RPMI7951 (cell line): ENCODE measurements around the gene CNDP1. TPM values are rescaled to one million over a fixed set of nuclear protein-coding genes. Genes with fewer than 3 reads are reported as not detected.

Experiments
- DNase-seq: peaks from one replicate; pipeline ENCODE4 v3.0.0-alpha.2; 2012; ENCODE audit warnings: low read depth
- total RNA-seq: library from RNA; depleted of rRNA; stranded (reverse); fragments of >200 nt; shearing (Covaris generic); gene quantifications from 2 replicates; pipeline ENCODE4 v1.2.3, GENCODE V29; 2014; rRNA removed

The CNDP1 gene
- total RNA-seq, 1 experiment from 2014 or later = not detected

DNA sequence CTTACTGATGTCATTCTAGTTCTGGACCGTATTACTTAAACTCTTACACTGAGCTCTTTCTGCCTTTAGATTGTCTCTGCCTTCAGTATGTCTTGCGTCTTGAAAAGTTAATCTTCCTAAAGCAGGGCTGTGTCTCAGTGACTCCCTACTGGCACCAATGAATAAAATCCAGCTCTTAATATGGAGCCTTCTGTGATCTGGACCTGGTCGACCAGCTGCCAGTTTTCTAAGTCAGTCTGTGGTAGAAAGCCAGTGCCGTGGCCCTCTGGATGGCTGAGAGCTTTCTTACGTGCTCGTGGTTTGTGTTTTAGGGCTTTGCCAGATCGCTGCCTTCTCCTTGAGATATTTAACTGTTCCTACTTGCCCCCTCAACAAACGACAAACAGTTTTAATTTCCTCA, 90.2 kb downstream of the CNDP1 start:
- no peak for DNase-seq

DNA sequence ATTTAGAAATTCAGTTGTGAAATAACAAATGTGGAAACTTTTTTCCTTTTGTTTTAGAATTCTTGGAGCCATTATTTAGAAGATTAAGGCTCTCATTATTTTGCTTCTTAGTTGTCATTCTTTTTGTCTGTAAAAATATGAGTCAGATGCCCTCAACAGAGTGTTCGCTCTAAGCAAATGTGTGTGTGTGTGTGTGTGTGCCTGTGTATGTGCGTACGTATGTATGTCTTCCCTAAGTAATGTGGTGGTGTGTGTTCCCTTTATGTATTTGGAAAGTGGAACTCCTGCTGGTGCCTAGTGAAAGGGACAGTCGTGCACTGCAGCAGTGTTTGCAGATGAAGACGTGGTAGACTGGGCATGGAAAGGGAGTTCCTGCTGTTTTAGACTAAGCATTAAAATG, 90.9 kb downstream of the CNDP1 start:
- DNase-seq = no peak

DNA sequence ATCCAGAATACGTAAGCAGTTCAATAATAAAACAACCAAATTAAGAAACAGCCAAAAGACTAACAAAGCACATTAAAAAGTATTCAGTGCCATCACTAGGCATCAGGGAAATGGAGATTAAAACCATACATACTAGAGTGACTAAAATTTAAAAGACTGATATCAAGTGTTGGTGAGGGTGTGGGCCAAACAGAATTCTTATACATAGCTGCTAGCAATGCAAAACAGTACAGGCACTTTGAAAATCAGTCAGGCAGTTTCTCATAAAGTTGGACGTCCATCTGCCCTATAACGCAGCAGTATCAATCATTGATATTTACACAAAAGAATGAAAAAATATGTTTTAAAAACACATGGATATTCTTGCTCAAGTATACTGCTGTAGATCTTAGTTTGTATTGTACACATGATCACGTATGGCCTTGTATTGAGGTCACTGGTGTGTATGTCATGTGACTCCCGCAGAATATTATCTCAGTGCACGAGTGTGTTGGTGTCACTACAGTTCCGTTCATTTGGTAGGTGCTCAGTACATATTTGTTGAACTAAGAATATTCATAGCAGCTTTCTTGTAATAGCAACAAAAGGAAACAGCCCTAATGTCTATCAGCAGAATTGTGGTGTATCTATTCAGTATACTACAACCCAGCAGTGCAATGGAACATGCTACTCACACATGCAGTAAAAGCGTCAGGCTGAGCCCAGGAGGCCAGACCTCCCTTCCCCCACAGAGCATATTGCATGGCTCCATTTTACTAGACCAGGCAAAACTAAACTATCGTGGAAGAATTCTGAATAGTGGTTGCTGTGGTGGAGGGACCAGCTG, 92.0 kb downstream of the CNDP1 start:
- no peak for DNase-seq

DNA sequence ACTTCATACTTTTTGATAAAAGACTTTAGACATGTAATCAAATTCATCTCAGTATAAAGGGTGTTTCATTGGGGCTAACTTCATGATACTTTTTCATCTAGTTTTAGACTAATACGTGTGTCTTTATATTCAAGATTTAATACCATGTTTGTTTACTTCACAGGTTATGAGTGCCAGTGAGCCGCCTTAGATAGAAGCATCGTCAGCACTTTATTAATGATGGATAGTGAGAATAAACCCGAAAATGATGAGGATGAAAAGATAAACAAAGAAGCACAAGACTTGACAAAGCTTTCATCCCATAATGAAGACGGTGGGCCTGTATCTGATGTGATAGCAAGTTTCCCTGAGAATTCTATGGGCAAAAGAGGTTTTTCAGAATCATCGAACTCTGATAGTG, 96.5 kb downstream of the CNDP1 start:
- DNase-seq = no peak

DNA sequence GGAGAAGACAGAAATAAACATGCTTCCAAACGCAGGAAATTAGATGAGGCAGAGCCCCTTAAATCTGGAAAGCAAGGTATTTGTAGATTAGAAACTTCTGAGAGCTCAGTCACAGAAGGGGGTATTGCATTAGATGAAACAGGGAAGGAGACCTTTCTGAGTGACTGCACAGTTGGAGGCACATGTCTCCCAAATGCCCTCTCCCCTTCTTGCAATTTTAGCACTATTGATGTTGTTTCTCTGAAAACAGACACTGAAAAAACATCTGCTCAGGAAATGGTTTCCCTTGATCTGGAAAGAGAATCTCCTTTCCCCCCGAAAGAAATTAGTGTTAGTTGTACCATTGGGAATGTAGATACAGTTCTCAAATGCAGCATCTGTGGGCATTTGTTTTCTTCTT, 96.9 kb downstream of the CNDP1 start:
- DNase-seq = no peak

DNA sequence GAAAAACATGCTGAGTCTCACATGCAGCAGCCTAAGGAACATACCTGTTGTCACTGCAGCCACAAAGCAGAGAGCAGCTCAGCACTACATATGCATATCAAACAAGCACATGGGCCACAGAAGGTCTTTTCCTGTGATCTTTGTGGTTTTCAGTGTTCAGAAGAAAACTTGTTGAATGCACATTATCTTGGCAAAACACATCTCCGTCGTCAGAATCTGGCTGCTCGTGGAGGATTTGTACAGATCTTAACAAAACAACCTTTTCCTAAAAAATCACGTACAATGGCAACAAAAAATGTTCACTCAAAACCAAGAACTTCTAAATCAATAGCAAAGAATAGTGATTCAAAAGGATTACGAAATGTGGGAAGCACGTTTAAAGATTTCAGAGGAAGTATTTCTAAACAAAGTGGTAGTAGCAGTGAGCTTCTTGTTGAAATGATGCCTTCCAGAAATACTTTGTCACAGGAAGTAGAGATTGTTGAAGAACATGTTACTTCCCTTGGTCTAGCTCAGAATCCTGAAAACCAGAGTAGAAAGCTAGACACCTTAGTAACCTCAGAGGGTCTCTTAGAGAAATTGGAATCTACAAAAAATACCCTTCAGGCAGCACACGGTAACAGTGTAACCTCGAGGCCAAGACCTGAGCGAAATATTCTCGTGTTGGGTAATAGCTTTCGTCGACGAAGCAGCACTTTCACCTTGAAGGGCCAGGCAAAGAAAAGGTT, 97.5 kb downstream of the CNDP1 start:
- no peak for DNase-seq

DNA sequence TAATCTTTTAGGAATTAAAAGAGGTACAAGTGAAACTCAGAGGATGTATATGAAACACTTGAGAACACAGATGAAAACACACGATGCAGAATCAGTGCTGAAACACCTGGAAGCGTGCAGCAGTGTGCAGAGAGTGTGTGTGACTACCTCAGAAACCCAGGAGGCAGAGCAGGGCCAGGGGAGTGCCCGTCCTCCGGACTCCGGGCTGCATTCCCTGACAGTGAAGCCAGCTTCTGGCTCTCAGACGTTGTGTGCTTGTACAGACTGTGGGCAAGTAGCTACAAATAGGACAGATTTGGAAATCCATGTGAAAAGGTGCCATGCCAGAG, 98.0 kb downstream of the CNDP1 start:
- DNase-seq = no peak

DNA sequence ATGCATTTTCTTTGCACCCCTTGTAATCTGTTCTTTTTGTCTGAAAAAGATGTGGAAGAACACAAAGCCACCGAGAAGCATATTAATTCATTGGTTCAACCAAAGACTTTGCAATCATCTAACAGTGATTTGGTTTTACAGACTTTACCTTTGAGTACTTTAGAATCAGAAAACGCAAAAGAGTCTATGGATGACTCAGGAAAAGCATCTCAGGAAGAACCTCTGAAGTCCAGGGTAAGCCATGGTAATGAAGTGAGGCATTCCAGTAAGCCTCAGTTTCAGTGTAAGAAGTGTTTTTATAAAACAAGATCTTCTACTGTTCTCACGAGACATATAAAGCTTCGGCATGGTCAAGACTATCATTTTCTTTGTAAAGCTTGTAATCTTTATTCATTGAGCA, 98.6 kb downstream of the CNDP1 start:
- no peak for DNase-seq

DNA sequence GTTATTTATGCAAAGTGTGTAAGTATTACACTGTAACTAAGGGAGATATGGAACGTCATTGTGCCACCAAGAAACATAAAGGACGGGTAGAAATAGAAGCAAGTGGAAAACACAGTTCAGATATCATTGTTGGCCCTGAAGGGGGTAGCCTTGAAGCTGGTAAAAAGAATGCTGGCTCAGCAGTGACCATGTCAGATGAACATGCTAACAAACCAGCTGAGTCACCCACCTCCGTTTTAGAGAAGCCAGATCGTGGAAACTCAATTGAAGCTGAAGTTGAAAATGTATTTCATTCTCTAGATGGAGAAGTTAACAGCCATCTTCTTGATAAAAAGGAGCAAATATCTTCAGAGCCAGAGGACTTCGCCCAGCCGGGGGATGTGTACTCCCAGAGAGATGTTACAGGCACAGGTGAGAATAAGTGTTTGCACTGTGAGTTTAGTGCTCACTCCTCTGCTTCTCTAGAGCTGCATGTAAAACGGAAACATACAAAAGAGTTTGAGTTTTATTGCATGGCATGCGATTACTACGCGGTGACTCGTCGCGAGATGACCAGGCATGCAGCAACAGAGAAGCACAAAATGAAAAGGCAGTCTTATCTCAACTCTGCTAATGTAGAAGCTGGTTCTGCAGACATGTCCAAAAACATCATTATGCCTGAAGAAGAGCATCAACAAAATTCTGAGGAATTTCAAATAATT, 99.5 kb downstream of the CNDP1 start:
- DNase-seq = no peak

DNA sequence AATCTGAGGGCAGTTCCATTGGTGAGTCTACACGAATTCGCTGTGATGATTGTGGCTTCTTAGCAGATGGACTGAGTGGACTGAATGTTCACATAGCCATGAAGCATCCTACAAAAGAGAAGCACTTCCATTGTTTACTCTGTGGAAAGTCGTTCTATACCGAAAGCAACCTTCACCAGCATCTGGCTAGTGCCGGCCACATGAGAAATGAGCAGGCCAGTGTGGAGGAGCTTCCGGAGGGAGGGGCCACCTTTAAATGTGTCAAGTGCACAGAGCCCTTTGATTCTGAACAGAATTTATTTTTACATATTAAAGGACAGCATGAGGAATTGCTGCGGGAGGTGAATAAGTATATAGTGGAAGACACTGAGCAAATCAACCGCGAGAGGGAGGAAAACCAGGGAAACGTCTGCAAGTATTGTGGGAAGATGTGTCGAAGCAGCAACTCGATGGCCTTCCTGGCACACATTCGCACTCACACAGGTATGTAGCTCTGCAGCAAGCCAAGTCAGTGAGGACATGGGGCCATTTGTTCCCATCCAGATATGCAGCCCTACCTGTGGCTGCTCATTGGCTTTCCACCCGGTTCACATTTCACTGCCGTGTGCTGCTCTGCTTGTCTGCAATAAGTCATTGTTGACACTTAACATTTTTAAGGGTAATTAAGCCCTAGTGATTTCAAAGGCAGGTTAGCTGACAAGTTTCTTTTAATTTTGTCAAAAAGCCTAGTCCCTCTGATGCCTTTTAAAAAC, 101.1 kb downstream of the CNDP1 start:
- DNase-seq = no peak

Other genes starting within 250 kb of the CNDP1 start
- 128 and 131 TPM in 2 replicates for gene CYB5A, start 242.5 kb upstream of the CNDP1 start, total RNA-seq
- gene C18orf63, start 218.7 kb upstream of the CNDP1 start, total RNA-seq = not detected in 2 replicates
- not detected in 2 replicates for gene DIPK1C, start 77.2 kb upstream of the CNDP1 start, total RNA-seq
- 24.7 and 34.7 TPM in 2 replicates for gene CNDP2, start 38.1 kb upstream of the CNDP1 start, total RNA-seq
- gene ZNF407, start 63.4 kb downstream of the CNDP1 start, total RNA-seq = 4.8 and 5.3 TPM in 2 replicates